HepG2 (cell line): Measurements from ENCODE around the gene ZNF212. TPM values are rescaled to one million over a fixed set of nuclear protein-coding genes. Genes with fewer than 3 reads are reported as not detected.

Experiments used
- ATAD3A ChIP-seq: sonication (generic); formaldehyde crosslinking; IDR thresholded peaks from 2 replicates; pipeline ENCODE4 v1.4.0; 2020; ENCODE audit warnings: missing genetic modification reagents
- ESRRA ChIP-seq: sonication (generic); formaldehyde crosslinking; IDR thresholded peaks from 2 replicates; pipeline ENCODE4 v1.5.1; 2020; ENCODE audit warnings: mild to moderate bottlenecking, low read depth, missing genetic modification reagents
- FOXO1 ChIP-seq: sonication (generic); formaldehyde crosslinking; IDR thresholded peaks from 2 replicates; pipeline ENCODE4 v1.4.0; 2020; ENCODE audit warnings: missing genetic modification reagents
- HDAC2 ChIP-seq: sonication (generic); formaldehyde crosslinking; IDR thresholded peaks from 2 replicates; pipeline ENCODE4 v1.4.0; 2020; ENCODE audit warnings: missing genetic modification reagents
- HMGA1 ChIP-seq: sonication (generic); formaldehyde crosslinking; conservative IDR thresholded peaks from 2 replicates; pipeline ENCODE4 v1.4.0; 2020; ENCODE audit warnings: missing genetic modification reagents
- KLF13 ChIP-seq: sonication (generic); formaldehyde crosslinking; IDR thresholded peaks from 2 replicates; pipeline ENCODE4 v1.4.0; 2020; ENCODE audit warnings: mild to moderate bottlenecking, missing genetic modification reagents
- KLF16 ChIP-seq, 2 experiments: sonication (generic) in 1 of 2; formaldehyde crosslinking in 1 of 2; IDR thresholded peaks; 2 replicates each; pipeline versions ENCODE4 v1.6.1 to v1.8.0; 2016 to 2023; ENCODE audit warnings: missing genetic modification reagents in 2 of 2, missing compliant biosample characterization in 1 of 2
- LCORL ChIP-seq, 2 experiments: fragments of 450-650 bp in 1 of 2; sonication (generic) in 1 of 2; formaldehyde crosslinking in 1 of 2; IDR thresholded peaks; 2 replicates each; pipeline versions ENCODE4 v1.5.0 to v1.6.1; 2017 to 2020; ENCODE audit warnings: antibody characterized with exemption in 1 of 2, missing genetic modification reagents in 1 of 2
- NR1H2 ChIP-seq: sonication (generic); formaldehyde crosslinking; IDR thresholded peaks from 2 replicates; pipeline ENCODE4 v1.8.1; 2022; ENCODE audit warnings: low read depth, missing genetic modification reagents, borderline replicate concordance
- PCBP2 ChIP-seq: fragments of 200-400 bp; formaldehyde crosslinking; optimal IDR thresholded peaks from 2 replicates; pipeline ENCODE3; 2018; ENCODE audit warnings: low read length, low read depth; ENCODE audit not compliant: poor library complexity, severe bottlenecking
- PLRG1 ChIP-seq: fragments of 450-650 bp; conservative IDR thresholded peaks from 2 replicates; pipeline ENCODE4 v1.6.1; 2016
- TBX2 ChIP-seq: sonication (generic); formaldehyde crosslinking; IDR thresholded peaks from 2 replicates; pipeline ENCODE4 v1.5.0; 2020; ENCODE audit warnings: missing genetic modification reagents, mild to moderate bottlenecking, borderline replicate concordance
- XRCC5 ChIP-seq: fragments of 200-400 bp; formaldehyde crosslinking; optimal IDR thresholded peaks from 2 replicates; pipeline ENCODE3; 2017; ENCODE audit warnings: mild to moderate bottlenecking, low read length
- ZNF136 ChIP-seq: sonication (generic); formaldehyde crosslinking; IDR thresholded peaks from 2 replicates; pipeline ENCODE4 v1.8.1; 2022; ENCODE audit warnings: low read depth, mild to moderate bottlenecking, moderate library complexity, missing genetic modification reagents
- ZNF256 ChIP-seq: sonication (generic); formaldehyde crosslinking; conservative IDR thresholded peaks from 2 replicates; pipeline ENCODE4 v1.4.0; 2020; ENCODE audit warnings: missing genetic modification reagents
- ZNF354B ChIP-seq: sonication (generic); formaldehyde crosslinking; IDR thresholded peaks from 2 replicates; pipeline ENCODE4 v1.8.0; 2022; ENCODE audit warnings: mild to moderate bottlenecking, missing genetic modification reagents
- ZNF44 ChIP-seq: sonication (generic); formaldehyde crosslinking; IDR thresholded peaks from 2 replicates; pipeline ENCODE4 v1.5.1; 2020; ENCODE audit warnings: mild to moderate bottlenecking, missing genetic modification reagents
- ZNF451 ChIP-seq: sonication (generic); formaldehyde crosslinking; IDR thresholded peaks from 2 replicates; pipeline ENCODE4 v1.5.0; 2020; ENCODE audit warnings: mild to moderate bottlenecking, missing genetic modification reagents
- ZNF484 ChIP-seq: sonication (generic); formaldehyde crosslinking; IDR thresholded peaks from 2 replicates; pipeline ENCODE4 v1.5.1; 2020; ENCODE audit warnings: mild to moderate bottlenecking, low read depth, missing genetic modification reagents, borderline replicate concordance
- ZNF7 ChIP-seq: IDR thresholded peaks from 2 replicates; pipeline ENCODE4 v1.6.1; 2016; ENCODE audit warnings: missing biosample characterization, missing genetic modification reagents
- ZNF737 ChIP-seq: sonication (generic); formaldehyde crosslinking; IDR thresholded peaks from 2 replicates; pipeline ENCODE4 v1.5.0; 2020; ENCODE audit warnings: missing genetic modification reagents, mild to moderate bottlenecking, borderline replicate concordance
- ZNF766 ChIP-seq: sonication (generic); formaldehyde crosslinking; IDR thresholded peaks from 2 replicates; pipeline ENCODE4 v1.5.0; 2020; ENCODE audit warnings: missing genetic modification reagents, borderline replicate concordance
- ZNF850 ChIP-seq: sonication (generic); formaldehyde crosslinking; conservative IDR thresholded peaks from 2 replicates; pipeline ENCODE4 v1.9.0; 2021; ENCODE audit warnings: mild to moderate bottlenecking, missing genetic modification reagents
- polyA plus RNA-seq, 8 experiments: library from polyadenylated mRNA; depleted of rRNA in 3 of 8; stranded (reverse) in 7 of 8; unstranded in 1 of 8; fragments of >200 nt; fragmentation: Illumina TruSeq in 4 of 8; extraction: Trizol in 4 of 8; gene quantifications; 2 replicates each; pipeline versions ENCODE4 v1.2.1 to v1.2.3, GENCODE V29; 2011 to 2016; ENCODE audit warnings: low read depth in 4 of 8, missing spikeins in 1 of 8, mixed read lengths in 1 of 8; ENCODE audit not compliant: insufficient read depth in 1 of 8
- total RNA-seq, 5 experiments: library from RNA; depleted of rRNA; stranded (reverse); fragments of >200 nt; fragmentation: Illumina TruSeq; extraction: Trizol; gene quantifications; 2 replicates each; pipeline ENCODE4 v1.2.3, GENCODE V29; 2016; ENCODE audit warnings: low read depth in 1 of 5
- TF ChIP-seq, protein P1 (sequence below): sonication (generic); formaldehyde crosslinking; IDR thresholded peaks from 2 replicates; pipeline ENCODE4 v1.8.0; 2022; ENCODE audit warnings: low read depth, missing genetic modification reagents
- TF ChIP-seq, protein P2 (sequence below): sonication (generic); formaldehyde crosslinking; IDR thresholded peaks from 2 replicates; pipeline ENCODE4 v1.4.0; 2020; ENCODE audit warnings: missing genetic modification reagents, low read depth, mild to moderate bottlenecking, borderline replicate concordance
- TF ChIP-seq, protein P3 (sequence below): sonication (generic); formaldehyde crosslinking; IDR thresholded peaks from 2 replicates; pipeline ENCODE4 v1.4.0; 2020; ENCODE audit warnings: missing genetic modification reagents

Gene ZNF212
- total and polyA plus RNA-seq, 2 of the 13 experiments (the other 11 are each of a cell fraction or from before 2014, with no cell fraction given), result 2.6 to 3.8 TPM

DNA sequence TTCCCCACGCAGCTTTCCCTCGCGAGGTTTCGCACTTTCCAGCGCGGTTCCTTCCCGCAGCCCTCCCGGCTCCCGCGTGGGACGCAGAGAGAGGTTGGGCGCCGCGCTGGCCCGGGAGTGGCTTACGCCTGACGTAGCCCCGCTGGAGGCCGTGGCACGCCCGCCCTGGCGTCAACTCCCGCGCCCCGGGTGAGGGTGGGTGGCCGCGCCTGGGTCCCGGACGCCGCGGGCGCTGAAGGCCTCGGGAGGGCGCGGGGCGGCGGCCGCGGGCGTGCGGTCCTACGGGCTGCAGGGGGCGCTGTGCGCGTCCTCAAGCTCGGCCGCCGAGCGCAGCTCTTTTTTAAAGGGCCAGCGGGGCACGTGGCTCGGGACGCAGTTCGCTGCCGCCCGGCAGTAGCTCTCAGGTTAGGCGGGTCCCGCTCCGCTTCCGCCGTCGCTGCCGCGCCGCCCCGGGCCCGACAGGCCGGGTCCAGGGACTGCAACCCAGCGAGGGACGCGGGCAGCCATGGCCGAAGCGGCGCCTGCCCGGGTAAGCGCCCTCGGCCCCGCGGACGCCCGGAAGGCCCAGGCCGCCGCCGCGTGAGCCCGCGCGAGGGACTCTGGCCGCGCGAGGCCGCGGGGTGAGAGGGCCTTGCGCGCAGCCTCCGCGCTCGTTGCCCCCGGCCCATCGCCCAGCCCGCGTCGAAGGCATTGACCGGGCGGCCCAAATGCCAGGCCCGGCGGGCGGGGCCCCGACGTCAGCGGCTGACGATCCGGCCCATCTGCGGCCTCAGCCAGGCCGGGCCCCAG lies 22.6 kb downstream of the ZNF212 start, which contains the start of gene ZNF783 (continued):
- TF ChIP-seq LCORL (IDR thresholded peaks at IDR 0.05) (no peak), LCORL (CRISPR knock-in tag; IDR thresholded peaks at IDR 0.05) (0 out of 2 replicates have a peak, but pooled peaks have one; percentile 18), HMGA1 (CRISPR knock-in tag) (no peak), ZNF737 (peak; percentile 59; the same call in 1 of the 2 replicates), ZNF850 (CRISPR knock-in tag) (no peak), ZNF354B (peak; percentile 78; the same call in 1 of the 2 replicates), NR1H2 (no peak; the same call in 1 of the 2 replicates), ESRRA (peak; percentile 69), ZNF44 (CRISPR knock-in tag) (no peak), KLF13 (no peak), TBX2 (CRISPR knock-in tag) (no peak; the same call in none of the 2 replicates), FOXO1 (no peak), KLF16 (CRISPR knock-in tag; IDR thresholded peaks at IDR 0.05) (peak in 1 of 2 experiments; percentile 67; a peak in 2 of 4 replicates), ZNF484 (CRISPR knock-in tag) (no peak), ZNF7 (CRISPR knock-in tag) (no peak), PLRG1 (no peak), ZNF256 (no peak), ZNF451 (CRISPR knock-in tag) (peak; percentile 95), ATAD3A (CRISPR knock-in tag) (no peak), PCBP2 (no peak), HDAC2 (CRISPR knock-in tag) (peak; percentile 61), XRCC5 (no peak), ZNF766 (CRISPR knock-in tag) (peak; percentile 98), ZNF136 (CRISPR knock-in tag) (no peak)
- TF ChIP-seq, protein P1, sequence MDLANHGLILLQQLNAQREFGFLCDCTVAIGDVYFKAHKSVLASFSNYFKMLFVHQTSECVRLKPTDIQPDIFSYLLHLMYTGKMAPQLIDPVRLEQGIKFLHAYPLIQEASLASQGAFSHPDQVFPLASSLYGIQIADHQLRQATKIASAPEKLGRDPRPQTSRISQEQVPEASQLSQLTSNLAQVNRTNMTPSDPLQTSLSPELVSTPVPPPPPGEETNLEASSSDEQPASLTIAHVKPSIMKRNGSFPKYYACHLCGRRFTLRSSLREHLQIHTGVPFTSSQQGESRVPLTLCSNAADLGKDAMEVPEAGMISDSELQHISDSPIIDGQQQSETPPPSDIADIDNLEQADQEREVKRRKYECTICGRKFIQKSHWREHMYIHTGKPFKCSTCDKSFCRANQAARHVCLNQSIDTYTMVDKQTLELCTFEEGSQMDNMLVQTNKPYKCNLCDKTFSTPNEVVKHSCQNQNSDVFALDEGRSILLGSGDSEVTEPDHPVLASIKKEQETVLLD, result peak; percentile 89
- TF ChIP-seq, protein P2, sequence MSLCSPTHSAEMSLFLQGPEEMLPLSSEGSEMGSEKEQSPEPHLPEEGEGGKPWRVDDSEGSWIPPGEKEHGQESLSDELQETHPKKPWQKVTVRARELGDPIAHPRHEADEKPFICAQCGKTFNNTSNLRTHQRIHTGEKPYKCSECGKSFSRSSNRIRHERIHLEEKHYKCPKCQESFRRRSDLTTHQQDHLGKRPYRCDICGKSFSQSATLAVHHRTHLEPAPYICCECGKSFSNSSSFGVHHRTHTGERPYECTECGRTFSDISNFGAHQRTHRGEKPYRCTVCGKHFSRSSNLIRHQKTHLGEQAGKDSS (CRISPR knock-in tag), result 0 out of 2 replicates have a peak, but pooled peaks have one; percentile 57
- TF ChIP-seq, protein P3, sequence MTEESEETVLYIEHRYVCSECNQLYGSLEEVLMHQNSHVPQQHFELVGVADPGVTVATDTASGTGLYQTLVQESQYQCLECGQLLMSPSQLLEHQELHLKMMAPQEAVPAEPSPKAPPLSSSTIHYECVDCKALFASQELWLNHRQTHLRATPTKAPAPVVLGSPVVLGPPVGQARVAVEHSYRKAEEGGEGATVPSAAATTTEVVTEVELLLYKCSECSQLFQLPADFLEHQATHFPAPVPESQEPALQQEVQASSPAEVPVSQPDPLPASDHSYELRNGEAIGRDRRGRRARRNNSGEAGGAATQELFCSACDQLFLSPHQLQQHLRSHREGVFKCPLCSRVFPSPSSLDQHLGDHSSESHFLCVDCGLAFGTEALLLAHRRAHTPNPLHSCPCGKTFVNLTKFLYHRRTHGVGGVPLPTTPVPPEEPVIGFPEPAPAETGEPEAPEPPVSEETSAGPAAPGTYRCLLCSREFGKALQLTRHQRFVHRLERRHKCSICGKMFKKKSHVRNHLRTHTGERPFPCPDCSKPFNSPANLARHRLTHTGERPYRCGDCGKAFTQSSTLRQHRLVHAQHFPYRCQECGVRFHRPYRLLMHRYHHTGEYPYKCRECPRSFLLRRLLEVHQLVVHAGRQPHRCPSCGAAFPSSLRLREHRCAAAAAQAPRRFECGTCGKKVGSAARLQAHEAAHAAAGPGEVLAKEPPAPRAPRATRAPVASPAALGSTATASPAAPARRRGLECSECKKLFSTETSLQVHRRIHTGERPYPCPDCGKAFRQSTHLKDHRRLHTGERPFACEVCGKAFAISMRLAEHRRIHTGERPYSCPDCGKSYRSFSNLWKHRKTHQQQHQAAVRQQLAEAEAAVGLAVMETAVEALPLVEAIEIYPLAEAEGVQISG (CRISPR knock-in tag), result peak; percentile 98
